T-cell (primary cell): ENCODE results near the gene TENT4A. TPM values are rescaled to one million over a fixed set of nuclear protein-coding genes. Genes with fewer than 3 reads are reported as not detected.

Experiments
- ATAC-seq, 4 experiments: fragments of 200-7000 bp in 3 of 4; fragments of 150-1000 bp in 1 of 4; cut with Tn5 transposase; replicated peaks in 1 of 4; 1 replicate in 3 of 4; 2 replicates in 1 of 4; pipeline ENCODE4 v1.10.0; 2021; ENCODE audit warnings: moderate library complexity in 3 of 4, mild to moderate bottlenecking in 2 of 4, moderate number of reproducible peaks in 1 of 4
- CTCF ChIA-PET, 2 donors: fragments of 300-600 bp; sonication (Branson Sonifier 250); formaldehyde crosslinking; loops; one replicate each; lab custom pipeline; 2022; ENCODE audit warnings: antibody characterized with exemption in 2 of 2; lab: Charles Lee
- POLR2A ChIA-PET, 2 donors: fragments of 300-600 bp; sonication (Branson Sonifier 250); formaldehyde crosslinking; loops; one replicate each; lab custom pipeline; 2022; ENCODE audit warnings: antibody characterized with exemption in 2 of 2; lab: Charles Lee
- DNase-seq, 35 experiments: peaks; one replicate each; pipeline versions ENCODE4 v3.0.0 to v3.0.0-alpha.2; 2013 to 2023
- H3K27ac ChIP-seq: one replicate; pipeline ENCODE4 v1.5.1; 2013; ENCODE audit warnings: low read length
- H3K27me3 ChIP-seq, 2 experiments: replicated peaks in 1 of 2; 1 replicate in 1 of 2; 2 replicates in 1 of 2; pipeline versions ENCODE4 v1.6.1 to v1.7.0; 2013; ENCODE audit warnings: low read length in 1 of 2, mixed read lengths in 1 of 2; ENCODE audit not compliant: control insufficient read depth in 2 of 2, insufficient read depth in 2 of 2; ENCODE audit errors: extremely low read depth in 1 of 2
- H3K36me3 ChIP-seq, 2 donors: 1 replicate in 1 of 2; 2 replicates in 1 of 2; pipeline versions ENCODE4 v1.6.1 to v1.7.0; 2013; ENCODE audit warnings: low read length in 1 of 2; ENCODE audit not compliant: control insufficient read depth in 2 of 2, insufficient read depth in 1 of 2; ENCODE audit errors: extremely low read depth in 1 of 2
- H3K4me1 ChIP-seq, 2 experiments: 1 replicate in 1 of 2; 2 replicates in 1 of 2; pipeline versions ENCODE4 v1.6.1 to v1.7.0; 2013; ENCODE audit warnings: low read length in 2 of 2, mixed read lengths in 1 of 2; ENCODE audit not compliant: insufficient read depth in 2 of 2, control insufficient read depth in 1 of 2; ENCODE audit errors: extremely low read depth in 1 of 2
- H3K4me3 ChIP-seq, 2 donors: 1 replicate in 1 of 2; 2 replicates in 1 of 2; pipeline versions ENCODE4 v1.5.1 to v1.7.0; 2013; ENCODE audit warnings: mild to moderate bottlenecking in 2 of 2, low read length in 1 of 2, moderate library complexity in 1 of 2; ENCODE audit not compliant: control insufficient read depth in 1 of 2; ENCODE audit errors: extremely low read depth in 1 of 2
- H3K9me3 ChIP-seq: 2 replicates; pipeline ENCODE4 v1.7.0; 2013
- H3K27ac Mint-ChIP-seq, 2 donors: one replicate each; pipeline ENCODE4 v1.8.0; 2020 to 2021; ENCODE audit warnings: mild to moderate bottlenecking in 2 of 2, mixed read lengths in 2 of 2
- H3K27me3 Mint-ChIP-seq, 2 donors: one replicate each; pipeline ENCODE4 v1.8.0; 2021 to 2022; ENCODE audit warnings: mixed read lengths in 2 of 2
- H3K36me3 Mint-ChIP-seq: one replicate; pipeline ENCODE4 v1.8.0; 2021; ENCODE audit warnings: mixed read lengths
- H3K4me1 Mint-ChIP-seq, 3 donors: one replicate each; pipeline ENCODE4 v1.8.0; 2020 to 2022; ENCODE audit warnings: mixed read lengths in 3 of 3, mild to moderate bottlenecking in 1 of 3
- H3K4me3 Mint-ChIP-seq, 3 donors: one replicate each; pipeline ENCODE4 v1.8.0; 2020 to 2022; ENCODE audit warnings: mild to moderate bottlenecking in 3 of 3, mixed read lengths in 3 of 3, moderate library complexity in 3 of 3
- H3K9me3 Mint-ChIP-seq, 3 donors: one replicate each; pipeline ENCODE4 v1.8.0; 2020 to 2022; ENCODE audit warnings: mixed read lengths in 3 of 3
- WGBS: methylation state at CpG from one replicate; pipeline ENCODE4 v1.1.5; 2013; ENCODE audit warnings: missing lambda C conversion rate; ENCODE audit not compliant: insufficient coverage; 5-methylcytosine and 5-hydroxymethylcytosine counted together
- total RNA-seq, 35 experiments: library from RNA in 6 of 35; stranded (reverse) in 6 of 35; fragments of 120-200 nt in 1 of 35; gene quantifications; one replicate each; pipeline versions ENCODE4 v1.2.1 to v1.2.4 and lab custom pipeline; 2013 to 2026

TENT4A gene
- total RNA-seq, 5 donors from 2014 or later (not counting 1 experiment from before 2014, with no cell fraction given) = 42.7 to 62.9 (median 45.6) TPM

DNA sequence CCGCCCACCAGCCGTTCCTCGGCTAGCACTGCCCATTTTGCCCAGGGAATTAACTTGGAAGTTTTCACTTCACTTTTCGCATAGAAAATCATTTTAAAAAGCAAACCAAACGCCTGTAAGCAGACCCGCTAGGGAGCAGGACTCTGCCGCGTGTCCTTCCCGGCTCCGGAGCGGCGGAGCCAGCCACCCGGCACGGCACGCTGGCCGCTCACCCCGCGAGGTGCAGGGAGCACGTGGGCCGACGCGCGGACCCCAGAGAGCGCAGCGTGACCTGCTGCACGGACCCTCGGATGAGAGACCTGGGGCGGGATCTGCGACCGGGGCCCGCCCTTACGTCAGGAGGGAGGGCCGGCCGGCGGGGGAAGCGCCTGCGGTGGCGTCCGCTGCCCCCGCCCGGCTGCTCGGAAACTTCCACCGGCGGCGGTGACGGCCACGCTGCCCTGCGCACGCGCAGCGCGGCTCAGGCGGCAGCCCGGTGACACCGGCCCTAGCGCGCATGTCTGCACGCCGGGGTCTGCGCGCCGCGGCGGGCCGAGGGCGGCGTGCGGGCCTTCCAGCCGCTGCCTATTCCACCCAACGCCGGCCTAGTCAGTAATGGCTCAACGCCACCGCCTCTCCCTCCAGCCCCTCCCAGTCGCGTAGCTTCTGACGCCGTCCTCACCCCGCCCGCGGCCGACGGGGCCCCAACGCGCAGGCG lies 507 bp upstream of the TENT4A start:
- Mint-ChIP-seq H3K36me3 (no peaks in the 10 kb centered on the region), H3K9me3 (no peaks in the 10 kb centered on the region), H3K27ac (peak overlapping the region; percentile 82 to 86), H3K4me1 (peaks cover 28 to 36% (median 31%) of the 10 kb centered on the region in 3 donors), H3K4me3 (peak overlapping the region; percentile 84 to 86 (median 86)), H3K27me3 (no peaks in the 10 kb centered on the region)
- ATAC-seq (peak; percentile 74 to 78 (median 76)), DNase-seq (peak in 25 of 35 experiments; percentile 93 to 98 (median 96))
- peak overlapping the region; percentile 60 to 82 for H3K4me3 ChIP-seq
- POLR2A ChIA-PET = interaction anchor here in 1 of 2 donors (1.0 kb wide), 1 partner anchor 1291 kb away, joined by 3 read pairs; the partner anchor contains the start of gene ICE1
- no peaks in the 10 kb centered on the region for H3K9me3 ChIP-seq
- WGBS = under 1% methylated on average over 75 of the region's 85 CpGs
- H3K36me3 ChIP-seq = no peaks in the 10 kb centered on the region
- H3K27me3 ChIP-seq = peaks cover 0 to 2% of the 10 kb centered on the region in 2 experiments
- peaks cover 18 to 33% of the 10 kb centered on the region in 2 experiments for H3K4me1 ChIP-seq
- CTCF ChIA-PET = interaction anchor here in 1 of 2 donors (0.6 to 1.0 kb wide), 2 partner anchors 25 to 80 kb away, joined by 3 read pairs; partner anchors contain the start of genes NSUN2 and SRD5A1
- peak overlapping the region; percentile 50 for H3K27ac ChIP-seq

DNA sequence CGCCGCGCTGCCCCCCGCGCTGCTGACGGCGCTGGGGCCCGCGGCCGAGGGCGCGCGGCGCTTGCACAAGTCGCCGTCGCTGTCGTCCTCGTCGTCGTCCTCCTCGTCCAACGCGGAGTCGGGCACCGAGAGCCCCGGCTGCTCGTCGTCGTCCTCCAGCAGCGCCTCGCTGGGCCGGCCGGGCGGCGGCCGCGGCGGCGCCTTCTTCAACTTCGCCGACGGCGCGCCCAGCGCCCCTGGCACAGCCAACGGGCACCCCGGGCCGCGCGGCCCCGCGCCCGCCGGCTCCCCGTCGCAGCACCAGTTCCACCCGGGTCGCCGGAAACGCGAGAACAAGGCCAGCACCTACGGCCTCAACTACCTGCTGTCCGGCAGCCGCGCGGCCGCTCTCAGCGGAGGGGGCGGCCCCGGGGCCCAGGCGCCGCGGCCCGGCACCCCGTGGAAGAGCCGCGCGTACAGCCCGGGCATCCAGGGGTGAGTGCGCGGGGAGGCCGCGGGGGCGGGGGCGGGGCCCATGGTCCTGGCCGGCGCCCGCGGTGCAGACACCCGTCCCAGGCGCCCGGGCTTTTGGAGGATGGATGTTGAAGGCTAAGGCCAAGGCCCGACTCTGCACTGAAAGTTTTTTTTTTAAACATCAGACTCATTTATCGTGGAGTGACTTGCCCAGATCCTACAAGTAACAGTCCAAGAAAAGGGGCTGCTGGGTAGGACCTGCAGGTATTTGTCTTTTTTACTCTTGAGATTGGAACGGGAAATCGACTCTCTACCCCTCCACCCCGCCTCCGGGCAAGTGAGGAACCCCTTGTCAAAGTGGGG lies 1.2 kb downstream of the TENT4A start:
- H3K27me3 ChIP-seq = peaks cover 0 to 2% of the 10 kb centered on the region in 2 experiments
- H3K36me3 ChIP-seq = no peaks in the 10 kb centered on the region
- peak overlapping the region; percentile 42 for H3K27ac ChIP-seq
- peaks cover 45 to 52% (median 47%) of the 10 kb centered on the region in 3 donors for H3K4me1 Mint-ChIP-seq
- H3K27ac Mint-ChIP-seq = peak overlapping the region; percentile 80 to 88
- no peaks in the 10 kb centered on the region for H3K9me3 ChIP-seq
- ATAC-seq (no peak), DNase-seq (peak in 12 of 35 experiments; percentile 11 to 45 (median 25))
- H3K4me1 ChIP-seq = peaks cover 18 to 47% of the 10 kb centered on the region in 2 experiments
- ChIA-PET POLR2A (no interaction called here), CTCF (no interaction called here)
- H3K9me3 Mint-ChIP-seq = no peaks in the 10 kb centered on the region
- H3K27me3 Mint-ChIP-seq = no peaks in the 10 kb centered on the region
- peak overlapping the region; percentile 45 to 75 for H3K4me3 ChIP-seq
- peaks cover 7% of the 10 kb centered on the region for H3K36me3 Mint-ChIP-seq
- WGBS = under 1% methylated on average over 93 of the region's 99 CpGs
- H3K4me3 Mint-ChIP-seq = peak overlapping the region; percentile 78 to 89 (median 88)

DNA sequence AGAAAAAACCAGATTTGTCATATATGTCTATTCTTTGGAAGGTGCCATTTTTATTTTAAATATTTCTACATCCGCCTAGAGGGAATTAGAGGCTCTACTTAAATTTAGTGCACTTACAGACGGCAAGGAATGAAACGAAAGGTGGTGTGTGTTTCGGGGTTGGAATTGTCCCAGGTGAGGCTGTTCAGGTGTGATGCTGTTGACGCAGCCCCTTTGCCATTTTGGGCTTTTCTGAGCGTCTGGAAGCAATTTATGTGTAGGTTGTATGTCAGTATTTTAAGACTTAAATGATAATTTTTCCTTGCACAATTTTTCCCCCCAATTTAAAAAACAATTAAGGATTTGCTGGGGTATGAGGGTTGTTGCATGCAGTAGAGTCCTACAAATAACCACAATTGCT lies 2.0 kb downstream of the TENT4A start:
- no peaks in the 10 kb centered on the region for H3K9me3 Mint-ChIP-seq
- H3K4me1 Mint-ChIP-seq = peaks cover 53 to 61% (median 55%) of the 10 kb centered on the region in 3 donors
- no peaks in the 10 kb centered on the region for H3K27me3 Mint-ChIP-seq
- 53% methylated on average over 3 of the region's 6 CpGs for WGBS
- DNase-seq (no peak), ATAC-seq (no peak)
- ChIA-PET POLR2A (no interaction called here), CTCF (no interaction called here)
- Histone ChIP-seq H3K27ac (peak overlapping the region; percentile 42), H3K4me1 (peaks cover 18 to 55% of the 10 kb centered on the region in 2 experiments), H3K9me3 (no peaks in the 10 kb centered on the region), H3K36me3 (no peaks in the 10 kb centered on the region), H3K4me3 (peak overlapping the region; percentile 45 to 75), H3K27me3 (peaks cover 0 to 2% of the 10 kb centered on the region in 2 experiments)
- peak overlapping the region; percentile 80 to 88 for H3K27ac Mint-ChIP-seq
- H3K4me3 Mint-ChIP-seq = peak overlapping the region; percentile 78 to 89 (median 88)
- H3K36me3 Mint-ChIP-seq = peaks cover 7% of the 10 kb centered on the region

DNA sequence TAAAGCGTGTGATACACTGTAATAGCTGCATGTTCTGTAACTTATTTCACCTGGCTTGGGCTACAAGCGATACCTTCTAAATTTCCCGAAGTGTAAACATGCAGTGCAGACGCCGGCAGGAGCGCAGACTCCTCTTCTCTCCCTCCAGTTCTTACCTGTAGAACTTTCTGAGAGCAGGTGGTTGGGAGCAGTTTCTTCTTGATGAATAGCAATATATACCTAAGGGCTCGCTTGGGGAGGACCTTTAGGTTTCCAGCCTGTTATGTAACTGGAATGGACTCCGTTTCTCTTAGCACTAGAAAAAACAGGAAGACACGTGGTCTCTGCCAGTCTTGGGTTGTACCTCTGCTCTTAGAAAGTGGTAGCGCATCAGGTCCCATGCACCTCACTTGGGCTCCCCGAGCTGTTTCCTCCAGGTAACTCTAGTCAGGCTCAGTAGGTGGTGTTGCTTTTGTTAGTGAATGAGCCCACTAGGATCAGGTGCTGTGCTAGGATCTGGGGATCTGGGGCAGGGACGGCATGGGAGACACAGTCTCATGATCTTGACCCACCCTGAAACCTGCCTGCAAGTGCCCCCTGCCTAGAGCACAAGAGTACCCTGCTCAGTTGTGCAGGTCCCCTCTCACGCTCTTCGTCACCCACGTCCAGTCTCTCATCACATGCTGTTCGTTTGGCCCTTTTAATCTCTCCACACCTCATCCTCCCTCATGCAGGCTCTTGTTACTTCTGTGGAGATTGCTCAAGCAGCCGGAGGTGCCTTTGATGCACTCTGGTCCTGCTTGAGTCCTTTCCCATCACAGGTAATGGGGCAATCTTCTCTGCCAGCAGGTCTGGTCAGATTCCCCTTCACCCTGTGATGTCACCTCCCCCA lies 2.8 kb downstream of the TENT4A start:
- peak overlapping the region; percentile 78 to 89 (median 88) for H3K4me3 Mint-ChIP-seq
- CTCF ChIA-PET = no interaction called here
- 48% methylated on average over 9 of the region's 17 CpGs for WGBS
- H3K27ac Mint-ChIP-seq = peak overlapping the region; percentile 80 to 88
- POLR2A ChIA-PET = no interaction called here
- ATAC-seq = peak in 3 of 4 experiments; percentile 18 to 27 (median 23)
- H3K36me3 Mint-ChIP-seq = peaks cover 7% of the 10 kb centered on the region
- Histone ChIP-seq H3K9me3 (no peaks in the 10 kb centered on the region), H3K27ac (peak overlapping the region; percentile 42), H3K4me3 (peak overlapping the region; percentile 45 to 75), H3K4me1 (peaks cover 18 to 62% of the 10 kb centered on the region in 2 experiments), H3K27me3 (no peaks in the 10 kb centered on the region), H3K36me3 (no peaks in the 10 kb centered on the region)
- H3K4me1 Mint-ChIP-seq = peaks cover 58 to 66% (median 61%) of the 10 kb centered on the region in 3 donors
- H3K9me3 Mint-ChIP-seq = no peaks in the 10 kb centered on the region
- peak in 23 of 35 experiments; percentile 16 to 61 (median 33) for DNase-seq
- H3K27me3 Mint-ChIP-seq = no peaks in the 10 kb centered on the region

DNA sequence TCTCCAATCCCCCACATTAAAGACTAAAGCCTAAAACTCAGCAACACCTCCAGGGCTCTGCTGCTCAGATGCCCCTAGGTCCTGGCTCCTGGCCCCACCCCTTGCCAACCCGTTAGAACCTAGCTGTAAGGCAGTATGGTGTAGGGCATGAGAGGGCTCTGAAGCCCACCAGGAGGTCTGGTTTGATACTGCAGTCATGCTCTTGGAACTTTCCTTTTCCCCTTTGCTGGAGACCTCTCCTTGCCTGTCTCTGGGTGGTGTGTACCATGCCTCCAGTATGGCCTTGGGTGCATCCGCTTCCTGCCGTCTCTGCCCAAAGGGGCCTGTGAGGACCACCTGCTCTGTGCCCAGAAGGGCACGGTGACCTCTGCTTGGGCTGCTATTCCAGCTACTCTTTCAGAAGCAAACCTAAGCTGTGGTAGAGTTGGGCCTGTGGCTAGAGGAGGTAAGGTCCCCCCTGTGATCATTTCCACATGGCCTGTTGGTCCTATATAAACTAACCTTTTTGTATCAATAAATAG lies 3.5 kb downstream of the TENT4A start:
- Histone ChIP-seq H3K4me3 (peak overlapping the region in 1 of 2 donors; percentile 75), H3K9me3 (no peaks in the 10 kb centered on the region), H3K36me3 (no peaks in the 10 kb centered on the region), H3K27ac (peak overlapping the region; percentile 1), H3K27me3 (no peaks in the 10 kb centered on the region), H3K4me1 (peaks cover 18 to 67% of the 10 kb centered on the region in 2 experiments)
- Mint-ChIP-seq H3K27me3 (no peaks in the 10 kb centered on the region), H3K36me3 (peaks cover 7% of the 10 kb centered on the region), H3K27ac (peak overlapping the region; percentile 80 to 88), H3K4me1 (peaks cover 63 to 71% (median 66%) of the 10 kb centered on the region in 3 donors), H3K9me3 (no peaks in the 10 kb centered on the region), H3K4me3 (peak overlapping the region; percentile 78 to 89 (median 88))
- DNase-seq (no peak), ATAC-seq (no peak)
- WGBS = 91% methylated on average over 2 of the region's 4 CpGs
- POLR2A ChIA-PET = no interaction called here
- CTCF ChIA-PET = interaction anchor here in 1 of 2 donors (0.7 kb wide), 1 partner anchor 33 kb away, joined by 3 read pairs; no protein-coding TSS in a partner anchor
